Stimulated activated CD8-positive, alpha-beta memory T cell treated with anti-CD3 and anti-CD28 coated beads, Interleukin-15, amount 100 ng/mL, for 24 hours (primary cell): Measurements from ENCODE around the gene APOL5.

Experiments
- DNase-seq: peaks from one replicate; pipeline ENCODE4 v3.0.0-alpha.2; 2020; ENCODE audit warnings: low read depth

APOL5 gene

GRCh38 chr22:35742342-35743100 lies 24.8 kb downstream of the APOL5 start:
- DNase-seq, result no peak

GRCh38 chr22:35743326-35743860 lies 25.7 kb downstream of the APOL5 start:
- DNase-seq, result no peak

- DNase-seq, result no peak
Measured at GRCh38 chr22:35746248-35746647, 28.6 kb downstream of the APOL5 start.

- no peak for DNase-seq
Measured at GRCh38 chr22:35746946-35747703, 29.5 kb downstream of the APOL5 start.

GRCh38 chr22:35749808-35750207 lies 32.1 kb downstream of the APOL5 start:
- DNase-seq, result no peak

- DNase-seq, result no peak
Measured at GRCh38 chr22:35752006-35752862, 34.6 kb downstream of the APOL5 start.

GRCh38 chr22:35752863-35753189 lies 35.2 kb downstream of the APOL5 start:
- no peak for DNase-seq

- no peak for DNase-seq
Measured at GRCh38 chr22:35754761-35755160, 37.1 kb downstream of the APOL5 start.

- DNase-seq, result no peak
Measured at GRCh38 chr22:35756722-35757121, 39.0 kb downstream of the APOL5 start.

GRCh38 chr22:35758394-35758793 lies 40.7 kb downstream of the APOL5 start:
- no peak for DNase-seq

GRCh38 chr22:35761037-35761436 lies 43.4 kb downstream of the APOL5 start:
- DNase-seq, result no peak

- no peak for DNase-seq
Measured at GRCh38 chr22:35766654-35767580, 49.2 kb downstream of the APOL5 start.

GRCh38 chr22:35769974-35770373 lies 52.3 kb downstream of the APOL5 start:
- DNase-seq, result no peak

- no peak for DNase-seq
Measured at GRCh38 chr22:35775339-35775738, 57.7 kb downstream of the APOL5 start.

- no peak for DNase-seq
Measured at GRCh38 chr22:35777335-35777975, 59.8 kb downstream of the APOL5 start.
